Ishikawa (cell line): ENCODE results near the gene FAT2.

Experiments
- CEBPB ChIP-seq: IDR thresholded peaks from 2 replicates; pipeline ENCODE4 v1.6.1; 2012
- CREB1 ChIP-seq: IDR thresholded peaks from 2 replicates; pipeline ENCODE4 v1.6.1; 2012; ENCODE audit warnings: low read depth
- EGR1 ChIP-seq: IDR thresholded peaks from 2 replicates; pipeline ENCODE4 v1.6.1; 2012
- EP300 ChIP-seq: IDR thresholded peaks from 2 replicates; pipeline ENCODE4 v1.6.1; 2012; ENCODE audit warnings: borderline replicate concordance
- FOXM1 ChIP-seq: IDR thresholded peaks from 2 replicates; pipeline ENCODE4 v1.6.1; 2012; ENCODE audit warnings: low read depth, borderline replicate concordance
- MAX ChIP-seq: IDR thresholded peaks from 2 replicates; pipeline ENCODE4 v1.6.1; 2012
- NFIC ChIP-seq: IDR thresholded peaks from 2 replicates; pipeline ENCODE4 v1.6.1; 2012
- RAD21 ChIP-seq: IDR thresholded peaks from 2 replicates; pipeline ENCODE4 v1.6.1; 2012; ENCODE audit warnings: low read depth
- TEAD4 ChIP-seq: IDR thresholded peaks from 2 replicates; pipeline ENCODE4 v1.6.1; 2012
- YY1 ChIP-seq: IDR thresholded peaks from 2 replicates; pipeline ENCODE4 v1.6.1; 2012; ENCODE audit warnings: low read depth
- TF ChIP-seq, protein P1 (sequence below): IDR thresholded peaks from 2 replicates; pipeline ENCODE4 v1.6.1; 2012
- TF ChIP-seq, protein P2 (sequence below): IDR thresholded peaks from 2 replicates; pipeline ENCODE4 v1.6.1; 2012; ENCODE audit warnings: low read depth, mild to moderate bottlenecking

DNA sequence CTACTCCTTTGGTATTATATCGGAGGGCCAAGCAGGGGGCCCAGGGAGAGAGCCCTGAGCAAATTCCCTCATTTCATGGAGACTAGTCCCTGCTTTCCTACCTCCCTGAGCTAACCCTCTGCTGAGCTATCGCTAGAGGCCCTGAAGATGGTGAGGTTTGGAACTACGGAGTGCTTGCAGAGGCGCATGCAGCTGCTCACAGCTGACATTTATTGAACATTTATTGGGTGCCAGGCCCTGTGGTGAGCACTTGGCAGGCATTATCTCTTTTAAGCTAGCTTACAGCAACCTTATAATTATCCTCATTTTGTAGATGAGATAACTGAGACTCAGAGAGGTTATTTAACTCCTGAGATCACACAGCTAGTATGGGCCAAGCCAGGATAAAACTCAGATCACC lies 9.8 kb downstream of the FAT2 start:
- TF ChIP-seq, protein P1, sequence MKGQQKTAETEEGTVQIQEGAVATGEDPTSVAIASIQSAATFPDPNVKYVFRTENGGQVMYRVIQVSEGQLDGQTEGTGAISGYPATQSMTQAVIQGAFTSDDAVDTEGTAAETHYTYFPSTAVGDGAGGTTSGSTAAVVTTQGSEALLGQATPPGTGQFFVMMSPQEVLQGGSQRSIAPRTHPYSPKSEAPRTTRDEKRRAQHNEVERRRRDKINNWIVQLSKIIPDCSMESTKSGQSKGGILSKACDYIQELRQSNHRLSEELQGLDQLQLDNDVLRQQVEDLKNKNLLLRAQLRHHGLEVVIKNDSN, result no peak
- TF ChIP-seq EP300, result no peak
- TF ChIP-seq CREB1, result no peak
- TF ChIP-seq TEAD4, result no peak
- TF ChIP-seq FOXM1, result no peak; the same call in 1 of the 2 replicates
- TF ChIP-seq, protein P2, sequence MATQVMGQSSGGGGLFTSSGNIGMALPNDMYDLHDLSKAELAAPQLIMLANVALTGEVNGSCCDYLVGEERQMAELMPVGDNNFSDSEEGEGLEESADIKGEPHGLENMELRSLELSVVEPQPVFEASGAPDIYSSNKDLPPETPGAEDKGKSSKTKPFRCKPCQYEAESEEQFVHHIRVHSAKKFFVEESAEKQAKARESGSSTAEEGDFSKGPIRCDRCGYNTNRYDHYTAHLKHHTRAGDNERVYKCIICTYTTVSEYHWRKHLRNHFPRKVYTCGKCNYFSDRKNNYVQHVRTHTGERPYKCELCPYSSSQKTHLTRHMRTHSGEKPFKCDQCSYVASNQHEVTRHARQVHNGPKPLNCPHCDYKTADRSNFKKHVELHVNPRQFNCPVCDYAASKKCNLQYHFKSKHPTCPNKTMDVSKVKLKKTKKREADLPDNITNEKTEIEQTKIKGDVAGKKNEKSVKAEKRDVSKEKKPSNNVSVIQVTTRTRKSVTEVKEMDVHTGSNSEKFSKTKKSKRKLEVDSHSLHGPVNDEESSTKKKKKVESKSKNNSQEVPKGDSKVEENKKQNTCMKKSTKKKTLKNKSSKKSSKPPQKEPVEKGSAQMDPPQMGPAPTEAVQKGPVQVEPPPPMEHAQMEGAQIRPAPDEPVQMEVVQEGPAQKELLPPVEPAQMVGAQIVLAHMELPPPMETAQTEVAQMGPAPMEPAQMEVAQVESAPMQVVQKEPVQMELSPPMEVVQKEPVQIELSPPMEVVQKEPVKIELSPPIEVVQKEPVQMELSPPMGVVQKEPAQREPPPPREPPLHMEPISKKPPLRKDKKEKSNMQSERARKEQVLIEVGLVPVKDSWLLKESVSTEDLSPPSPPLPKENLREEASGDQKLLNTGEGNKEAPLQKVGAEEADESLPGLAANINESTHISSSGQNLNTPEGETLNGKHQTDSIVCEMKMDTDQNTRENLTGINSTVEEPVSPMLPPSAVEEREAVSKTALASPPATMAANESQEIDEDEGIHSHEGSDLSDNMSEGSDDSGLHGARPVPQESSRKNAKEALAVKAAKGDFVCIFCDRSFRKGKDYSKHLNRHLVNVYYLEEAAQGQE, result no peak
- TF ChIP-seq YY1, result no peak
- TF ChIP-seq EGR1, result no peak
- no peak for TF ChIP-seq CEBPB
- no peak for TF ChIP-seq RAD21
- TF ChIP-seq MAX, result 0 out of 2 replicates have a peak, but pooled peaks have one; percentile 6
- no peak for TF ChIP-seq NFIC
